GM19438 (cell line): ENCODE results near the gene SF3B4.
A peak's percentile ranks its signal among the peaks of the same experiment; 100 is the strongest.
"Not testable (repeated sequence)": the region's sequence is repeated elsewhere in the genome, so short reads cannot be mapped to it uniquely, and the experiment has no call there.

Experiments
- ATAC-seq: cut with Tn5 transposase; IDR thresholded peaks from one replicate; pipeline ENCODE4 v1.9.1; 2021; ENCODE audit warnings: low read depth; ENCODE audit not compliant: unreplicated experiment

Gene SF3B4

GRCh38 chr1:149888247-149888998, 39.2 kb downstream of the SF3B4 start:
- no peak for ATAC-seq

- peak; percentile 55 for ATAC-seq
Observed at GRCh38 chr1:149887456-149888246, 40.0 kb downstream of the SF3B4 start.

GRCh38 chr1:149887196-149887455, 40.5 kb downstream of the SF3B4 start:
- ATAC-seq, result not testable (repeated sequence)

- peak; percentile 51 for ATAC-seq
Observed at GRCh38 chr1:149886396-149887195, 41.0 kb downstream of the SF3B4 start.

- ATAC-seq, result not testable (repeated sequence)
Observed at GRCh38 chr1:149886121-149886395, 41.5 kb downstream of the SF3B4 start.

- ATAC-seq, result no peak
Observed at GRCh38 chr1:149885339-149886120, 42.1 kb downstream of the SF3B4 start.

- no peak for ATAC-seq
Observed at GRCh38 chr1:149884433-149885338, 42.9 kb downstream of the SF3B4 start.

- no peak for ATAC-seq
Observed at GRCh38 chr1:149883598-149884247, 43.9 kb downstream of the SF3B4 start.

- ATAC-seq, result no peak
Observed at GRCh38 chr1:149881876-149882275, 45.7 kb downstream of the SF3B4 start.

- ATAC-seq, result no peak
Observed at GRCh38 chr1:149879556-149879955, 48.0 kb downstream of the SF3B4 start.

GRCh38 chr1:149877211-149877946, 50.2 kb downstream of the SF3B4 start:
- no peak for ATAC-seq
